Hepatocyte (in vitro differentiated cells): ENCODE measurements around the gene MAFF.

Experiments
- EZH2phosphoT487 ChIP-seq: fragments of 200-600 bp; sonication (generic); IDR thresholded peaks from one replicate; pipeline ENCODE4 v1.6.1; 2018; ENCODE audit warnings: antibody characterized with exemption, mild to moderate bottlenecking, low read depth, moderate library complexity; ENCODE audit not compliant: unreplicated experiment, severe bottlenecking
- TF ChIP-seq, protein P1 (sequence below): fragments of 200-600 bp; sonication (generic); IDR thresholded peaks from 2 replicates; pipeline ENCODE4 v1.5.1; 2016; ENCODE audit warnings: antibody characterized with exemption, mild to moderate bottlenecking; ENCODE audit not compliant: poor library complexity

DNA sequence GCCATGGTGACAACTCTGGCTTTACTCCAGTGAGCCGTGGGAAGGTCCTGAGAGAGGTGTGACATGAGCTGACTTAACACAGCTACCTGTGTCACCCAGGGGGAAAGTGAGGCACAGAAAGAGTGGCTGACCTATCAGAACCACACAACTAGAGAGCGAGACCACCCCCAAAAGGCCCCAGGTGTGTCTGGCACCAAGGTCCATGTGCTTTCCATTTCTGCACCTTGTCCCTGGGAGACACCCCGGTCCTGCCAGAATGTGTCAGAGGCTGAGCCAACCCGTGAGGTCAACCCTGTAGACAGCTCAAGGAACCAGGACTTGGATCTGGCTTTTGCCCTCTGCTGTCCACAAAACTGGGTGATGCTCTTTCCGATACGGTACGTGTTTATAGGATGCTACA is 9.8 kb downstream of the MAFF start:
- TF ChIP-seq, protein P1, sequence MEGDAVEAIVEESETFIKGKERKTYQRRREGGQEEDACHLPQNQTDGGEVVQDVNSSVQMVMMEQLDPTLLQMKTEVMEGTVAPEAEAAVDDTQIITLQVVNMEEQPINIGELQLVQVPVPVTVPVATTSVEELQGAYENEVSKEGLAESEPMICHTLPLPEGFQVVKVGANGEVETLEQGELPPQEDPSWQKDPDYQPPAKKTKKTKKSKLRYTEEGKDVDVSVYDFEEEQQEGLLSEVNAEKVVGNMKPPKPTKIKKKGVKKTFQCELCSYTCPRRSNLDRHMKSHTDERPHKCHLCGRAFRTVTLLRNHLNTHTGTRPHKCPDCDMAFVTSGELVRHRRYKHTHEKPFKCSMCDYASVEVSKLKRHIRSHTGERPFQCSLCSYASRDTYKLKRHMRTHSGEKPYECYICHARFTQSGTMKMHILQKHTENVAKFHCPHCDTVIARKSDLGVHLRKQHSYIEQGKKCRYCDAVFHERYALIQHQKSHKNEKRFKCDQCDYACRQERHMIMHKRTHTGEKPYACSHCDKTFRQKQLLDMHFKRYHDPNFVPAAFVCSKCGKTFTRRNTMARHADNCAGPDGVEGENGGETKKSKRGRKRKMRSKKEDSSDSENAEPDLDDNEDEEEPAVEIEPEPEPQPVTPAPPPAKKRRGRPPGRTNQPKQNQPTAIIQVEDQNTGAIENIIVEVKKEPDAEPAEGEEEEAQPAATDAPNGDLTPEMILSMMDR, result no peak
- TF ChIP-seq EZH2phosphoT487, result no peak
